ENCODE results near the gene MLN.

DNA sequence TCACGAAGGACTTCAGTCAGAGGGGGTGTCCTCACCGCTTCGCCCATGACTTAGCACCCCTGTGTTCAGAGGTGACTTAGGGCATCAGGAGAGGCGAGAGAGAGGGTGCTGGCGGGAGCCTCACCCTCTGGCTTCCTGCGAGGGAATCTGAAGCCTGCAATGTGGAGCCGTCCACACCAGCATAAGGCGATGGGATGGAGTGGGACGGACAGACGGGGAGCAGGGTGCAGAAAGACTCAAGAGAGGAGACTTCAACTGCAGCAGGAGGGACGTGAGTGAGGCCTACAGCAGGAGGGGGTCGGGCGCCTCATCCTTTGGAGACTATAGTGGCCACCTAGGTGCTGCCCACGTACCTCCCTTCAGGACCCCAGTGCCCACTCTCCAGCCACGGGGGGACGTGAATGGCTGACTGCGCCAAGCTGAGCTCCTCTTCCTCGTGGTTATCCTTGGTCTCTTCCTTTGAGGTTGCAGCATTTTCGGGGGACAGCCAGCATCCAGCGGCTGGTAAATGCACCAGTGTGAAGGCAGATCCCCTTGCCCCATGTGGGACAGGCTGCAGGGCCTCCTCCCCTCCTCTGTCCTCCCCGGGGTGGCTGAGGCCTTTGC, 26.9 kb upstream of the MLN start:
- TF ChIP-seq EZH2 (IDR thresholded peaks at IDR 0.05; ENCODE audit: borderline replicate concordance, low read length) (no peak), CTCF (IDR thresholded peaks at IDR 0.05; ENCODE audit: low read length) (no peak)
